HG03457 (cell line): ENCODE data around the gene PLEKHM2.

Source experiments
- ATAC-seq: cut with Tn5 transposase; IDR thresholded peaks from one replicate; pipeline ENCODE4 v1.9.1; 2021; ENCODE audit warnings: moderate number of reproducible peaks; ENCODE audit not compliant: unreplicated experiment

PLEKHM2 gene

GRCh38 chr1:15736038-15736891 lies 52.1 kb downstream of the PLEKHM2 start, which contains the start of gene SLC25A34:
TSS of gene SLC25A34 (plus strand) at chr1:15736258. CDS start at chr1:15736486, 228 bp downstream.
- ATAC-seq = no peak

DNA sequence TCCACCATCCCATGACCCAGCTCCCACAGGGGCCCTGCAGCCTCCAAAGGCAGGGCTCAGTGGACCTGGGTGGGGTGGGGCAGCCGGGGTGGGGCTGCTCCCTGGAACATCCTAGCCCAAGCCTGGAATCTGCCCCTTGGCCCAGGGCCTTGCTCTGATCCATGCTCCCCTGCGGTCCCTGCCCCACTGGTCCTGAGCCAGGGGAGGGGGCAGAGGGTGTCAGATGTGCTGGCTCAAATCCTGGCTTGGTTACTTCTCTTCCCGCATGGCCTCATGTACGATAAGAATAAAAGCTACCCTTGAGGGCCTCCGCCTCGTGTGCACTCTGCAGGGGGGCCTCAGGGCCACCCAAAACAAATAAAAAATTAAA lies 52.8 kb downstream of the PLEKHM2 start:
- no peak for ATAC-seq

GRCh38 chr1:15737324-15738319 lies 53.5 kb downstream of the PLEKHM2 start:
- ATAC-seq = no peak

DNA sequence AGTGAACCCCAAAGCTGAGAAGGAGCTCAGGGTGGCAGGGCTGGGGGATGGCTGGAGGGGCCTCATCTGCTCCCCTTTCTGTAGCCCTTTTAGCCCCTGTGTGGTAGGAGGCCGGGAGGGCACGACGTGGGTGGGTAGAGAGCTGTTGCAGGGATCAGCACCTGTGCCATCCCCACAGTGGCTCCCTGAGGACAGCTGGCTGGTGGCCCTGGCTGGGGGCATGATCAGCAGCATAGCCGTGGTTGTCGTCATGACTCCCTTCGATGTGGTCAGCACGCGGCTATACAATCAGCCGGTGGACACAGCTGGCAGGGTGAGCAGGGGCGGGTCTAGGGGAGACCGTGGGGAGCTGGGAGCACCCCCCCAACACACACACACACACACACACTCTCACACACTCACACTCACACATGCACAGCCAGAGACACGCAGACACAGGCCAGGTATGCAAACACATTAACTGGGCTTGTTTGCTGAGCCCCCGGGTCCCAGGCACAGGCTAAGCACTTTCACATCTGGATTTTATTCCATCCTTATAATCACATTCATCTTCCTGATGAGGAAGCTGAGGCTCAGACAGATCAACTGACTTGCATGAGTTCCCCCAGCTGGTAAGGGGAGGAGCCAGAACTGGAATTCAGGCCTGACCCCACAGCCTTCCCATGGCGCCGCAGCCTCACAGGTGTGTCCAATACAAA lies 54.4 kb downstream of the PLEKHM2 start:
- no peak for ATAC-seq

GRCh38 chr1:15739259-15739658 lies 55.1 kb downstream of the PLEKHM2 start:
- ATAC-seq = no peak

- ATAC-seq = no peak
Observed at GRCh38 chr1:15739745-15740144, 55.6 kb downstream of the PLEKHM2 start.

DNA sequence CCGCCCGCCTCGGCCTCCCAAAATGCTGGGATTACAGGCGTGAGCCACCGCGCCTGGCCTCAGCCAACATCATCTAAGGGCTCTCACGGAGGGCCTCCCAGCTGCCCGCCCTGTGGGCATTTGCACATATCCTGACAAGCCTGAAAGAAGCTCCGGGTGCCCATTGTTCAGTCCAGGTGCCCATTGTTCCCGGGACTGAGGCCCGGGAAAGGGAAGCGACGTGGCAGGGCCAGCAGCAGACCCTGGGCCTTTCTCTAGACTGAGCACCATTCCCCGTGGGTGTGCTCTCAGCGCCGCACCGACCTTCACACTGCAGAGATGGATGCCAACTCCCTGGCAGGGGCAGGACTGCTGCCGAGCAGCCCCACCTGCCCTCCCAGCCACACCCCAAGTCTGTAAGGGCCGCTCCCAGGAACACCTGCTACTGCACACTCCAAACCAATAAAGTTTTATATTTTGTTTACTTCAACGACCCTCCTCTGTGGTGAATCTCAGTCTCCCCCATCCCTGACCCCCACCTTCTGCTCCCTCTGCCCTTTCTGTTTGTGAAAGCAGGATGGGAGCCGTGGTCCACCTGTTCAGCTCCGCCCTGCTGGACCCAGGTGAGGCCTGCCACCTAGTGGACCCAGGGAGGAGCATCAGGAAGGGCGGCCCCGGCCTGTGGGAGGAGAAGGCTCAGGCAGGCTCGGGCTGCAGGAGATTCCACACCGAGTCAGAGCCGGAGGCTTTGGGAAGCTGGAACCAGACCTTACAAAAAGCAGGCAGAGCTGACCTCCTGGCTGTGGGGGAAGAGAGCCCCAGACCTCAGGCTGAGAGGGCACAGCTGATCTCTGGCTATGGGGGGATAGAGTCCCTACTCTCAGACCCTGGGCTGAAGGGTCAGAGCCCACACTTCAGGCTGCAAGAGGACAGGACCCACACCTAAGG lies 57.1 kb downstream of the PLEKHM2 start:
- no peak for ATAC-seq

- no peak for ATAC-seq
Observed at GRCh38 chr1:15742339-15742801, 58.2 kb downstream of the PLEKHM2 start, which contains the start of gene TMEM82. TSS of gene TMEM82 (plus strand) at chr1:15742499. CDS start at chr1:15742560, 61 bp downstream.

DNA sequence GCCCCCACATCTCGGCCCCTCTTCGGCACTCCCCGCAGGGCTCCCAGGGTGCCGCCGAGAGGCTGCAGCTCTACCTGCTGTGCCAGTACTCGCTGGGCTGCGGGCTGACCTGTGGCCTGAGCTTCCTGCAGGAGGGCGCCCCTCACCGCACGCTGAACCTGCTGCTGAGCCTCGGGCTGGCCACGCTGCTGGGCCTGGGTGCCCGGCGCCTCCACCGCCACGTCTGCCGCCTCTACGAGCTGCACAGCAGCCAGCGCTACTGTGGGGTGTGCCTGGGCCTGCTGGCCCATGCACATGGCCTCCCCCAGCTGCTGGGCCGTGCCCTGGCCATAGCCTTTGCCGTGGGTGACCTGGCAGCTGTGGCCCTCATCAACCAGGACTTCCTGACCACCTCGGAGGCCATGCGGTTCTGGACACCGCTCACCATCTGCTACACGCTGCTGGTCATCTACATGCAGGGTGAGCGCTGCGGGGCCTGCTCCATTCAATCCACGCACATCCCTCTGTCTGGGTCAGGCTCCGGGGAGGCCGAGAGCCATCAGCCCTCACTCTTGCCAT lies 60.1 kb downstream of the PLEKHM2 start:
- ATAC-seq = no peak

- no peak for ATAC-seq
Observed at GRCh38 chr1:15747378-15747777, 63.3 kb downstream of the PLEKHM2 start.

DNA sequence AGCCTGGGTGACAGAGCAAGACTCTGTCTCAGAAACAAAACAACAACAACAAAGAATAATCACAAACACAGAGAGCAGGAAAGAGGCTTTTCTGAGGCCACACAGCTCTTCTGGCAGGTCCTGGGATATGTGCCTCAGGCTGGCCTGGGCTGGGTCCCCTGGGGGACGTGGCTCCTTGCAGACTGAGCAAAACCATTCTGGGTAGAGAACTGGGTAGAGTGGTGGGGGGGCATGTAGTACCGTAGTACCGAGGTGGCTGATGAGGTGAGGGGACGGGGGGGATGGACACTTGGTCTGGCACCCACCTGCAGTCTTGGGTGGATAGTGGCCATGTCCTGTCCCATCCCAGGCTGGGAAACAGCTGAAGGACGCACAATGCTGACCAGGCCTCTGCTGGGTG lies 64.1 kb downstream of the PLEKHM2 start:
- ATAC-seq = no peak

- ATAC-seq = no peak
Observed at GRCh38 chr1:15748690-15749398, 64.7 kb downstream of the PLEKHM2 start.

GRCh38 chr1:15749399-15750291 lies 65.5 kb downstream of the PLEKHM2 start:
- no peak for ATAC-seq

GRCh38 chr1:15750924-15751323 lies 66.8 kb downstream of the PLEKHM2 start:
- ATAC-seq = no peak

DNA sequence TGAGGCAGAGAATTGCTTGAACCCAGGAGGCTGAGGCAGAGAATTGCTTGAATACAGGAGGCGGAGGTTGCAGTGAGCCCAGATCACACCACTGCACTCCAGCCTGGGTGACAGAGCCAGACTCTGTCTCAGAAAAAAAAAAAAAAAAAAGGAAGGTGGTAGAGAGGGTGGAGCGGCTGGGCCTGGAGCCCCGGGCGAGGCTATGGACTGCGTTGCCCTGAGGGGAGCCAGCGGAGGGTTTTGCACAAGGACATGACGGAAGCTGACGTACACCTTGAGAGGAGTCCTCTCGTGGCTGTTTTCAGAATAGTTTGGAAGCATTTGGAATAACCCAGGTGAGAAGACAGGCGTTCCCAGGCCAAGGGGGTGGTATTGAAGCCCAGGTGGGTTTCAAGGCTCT lies 67.6 kb downstream of the PLEKHM2 start:
- ATAC-seq = no peak

GRCh38 chr1:15753776-15754175 lies 69.7 kb downstream of the PLEKHM2 start:
- no peak for ATAC-seq

GRCh38 chr1:15755021-15755645 lies 71.0 kb downstream of the PLEKHM2 start:
- no peak for ATAC-seq
